ENCODE data around the gene VAPA. TPM values are rescaled to one million over a fixed set of nuclear protein-coding genes. Genes with fewer than 3 reads are reported as not detected.

VAPA gene
- total and polyA plus RNA-seq, 9 of the 15 experiments (the other 6 are each of a cell fraction or from before 2014, with no cell fraction given), result 219 to 902 (median 526) TPM

GRCh38 chr18:9952633-9953416 lies 39.0 kb downstream of the VAPA start (continued):
- TF ChIP-seq MAFK (IDR thresholded peaks at IDR 0.05; ENCODE audit: low read length) (peak; percentile 28; the same call in 1 of the 2 replicates), SMARCA5 (IDR thresholded peaks at IDR 0.05) (no peak), THRA (IDR thresholded peaks at IDR 0.05) (no peak), PRDM10 (IDR thresholded peaks at IDR 0.05; ENCODE audit: partially characterized antibody) (peak; percentile 53), SIN3A (IDR thresholded peaks at IDR 0.05; ENCODE audit: borderline replicate concordance in 2 of 2, control insufficient read depth in 1 of 2, low read depth in 2 of 2, low read length in 2 of 2) (no peak), CBX1 (IDR thresholded peaks at IDR 0.05; ENCODE audit: low read depth) (no peak), ZNF23 (CRISPR knock-in tag; IDR thresholded peaks at IDR 0.05) (no peak), VEZF1 (CRISPR knock-in tag; IDR thresholded peaks at IDR 0.05) (peak; percentile 30; the same call in 1 of the 2 replicates), BDP1 (IDR thresholded peaks at IDR 0.05; ENCODE audit: insufficient read depth, insufficient read length) (no peak), STAG1 (CRISPR knock-in tag; IDR thresholded peaks at IDR 0.05; ENCODE audit: borderline replicate concordance) (no peak), RBFOX2 (IDR thresholded peaks at IDR 0.05; ENCODE audit: low read depth, low read length) (peak; percentile 47; the same call in 1 of the 2 replicates), EHMT2 (IDR thresholded peaks at IDR 0.05) (peak; percentile 68; the same call in 1 of the 2 replicates), TARDBP (IDR thresholded peaks at IDR 0.05) (no peak), RBM14 (IDR thresholded peaks at IDR 0.05; ENCODE audit: borderline replicate concordance, insufficient read depth, low read depth, low read length) (no peak), AFF1 (IDR thresholded peaks at IDR 0.05; ENCODE audit: low read depth in 1 of 2, partially characterized antibody in 2 of 2) (no peak), POLR3G (IDR thresholded peaks at IDR 0.05; ENCODE audit: extremely low read depth, insufficient read length, insufficient replicate concordance) (no peak)
